ENCODE measurements around the gene ADARB1.

DNA sequence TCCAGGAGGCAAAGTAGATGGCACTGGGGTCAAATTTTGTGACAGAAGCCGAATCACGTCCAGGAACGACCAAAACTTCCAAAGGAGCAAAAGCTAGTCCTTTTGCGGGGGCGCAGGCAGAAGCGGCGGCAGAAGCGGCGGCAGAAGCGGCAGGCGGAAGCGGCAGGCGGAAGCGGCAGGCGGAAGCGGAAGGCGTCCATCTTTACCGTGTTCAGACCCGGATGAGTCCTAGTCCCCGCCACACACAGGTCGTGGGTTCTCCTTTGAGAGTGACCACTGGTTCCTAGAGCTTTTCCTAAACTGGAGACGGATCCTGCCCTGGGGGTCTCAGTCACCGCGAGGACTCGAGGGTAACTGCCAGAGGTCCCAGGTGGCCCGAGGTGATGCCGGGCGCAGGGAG, 159.7 kb downstream of the ADARB1 start:
- TF ChIP-seq CTCF (IDR thresholded peaks at IDR 0.05; ENCODE audit: poor library complexity): no peak
- TF ChIP-seq EZH2 (IDR thresholded peaks at IDR 0.05; ENCODE audit: borderline replicate concordance): no peak
